Lung (tissue), 13 donors: Measurements from ENCODE around the gene MPZL2. TPM values are rescaled to one million over a fixed set of nuclear protein-coding genes. Genes with fewer than 3 reads are reported as not detected.

Experiments
- ATAC-seq: fragments of 200-7000 bp; cut with Tn5 transposase; one replicate; pipeline ENCODE4 v1.9.1; 2020; ENCODE audit warnings: moderate number of reproducible peaks; ENCODE audit not compliant: insufficient read depth, low FRiP score
- DNase-seq, 3 donors: peaks; one replicate each; pipeline ENCODE4 v3.0.0-alpha.2; 2013 to 2017
- H3K27ac ChIP-seq, 2 donors: one replicate each; pipeline ENCODE4 v1.5.1; 2013; ENCODE audit warnings: mild to moderate bottlenecking in 2 of 2, moderate library complexity in 2 of 2, control low read depth in 1 of 2, inconsistent platforms in 1 of 2, low read depth in 1 of 2, low read length in 1 of 2
- H3K27me3 ChIP-seq, 3 donors: one replicate each; pipeline ENCODE4 v1.5.1; 2013; ENCODE audit warnings: low read length in 2 of 3; ENCODE audit not compliant: control insufficient read depth in 3 of 3, insufficient read depth in 3 of 3
- H3K36me3 ChIP-seq, 4 donors: one replicate each; pipeline ENCODE4 v1.5.1; 2013; ENCODE audit warnings: low read length in 4 of 4, mild to moderate bottlenecking in 1 of 4, moderate library complexity in 1 of 4; ENCODE audit not compliant: control insufficient read depth in 4 of 4, insufficient read depth in 4 of 4
- H3K4me1 ChIP-seq, 5 donors: one replicate each; pipeline ENCODE4 v1.5.1; 2013; ENCODE audit warnings: low read length in 5 of 5, mild to moderate bottlenecking in 2 of 5, moderate library complexity in 1 of 5; ENCODE audit not compliant: control insufficient read depth in 5 of 5, insufficient read depth in 5 of 5
- H3K4me3 ChIP-seq: one replicate; pipeline ENCODE4 v1.5.1; 2013; ENCODE audit warnings: mild to moderate bottlenecking, control low read depth, moderate library complexity
- H3K9ac ChIP-seq, 2 donors: one replicate each; pipeline ENCODE4 v1.5.1; 2013; ENCODE audit warnings: low read length in 2 of 2, control low read depth in 1 of 2; ENCODE audit not compliant: insufficient read depth in 1 of 2
- H3K9me3 ChIP-seq, 4 donors: one replicate each; pipeline ENCODE4 v1.5.1; 2013; ENCODE audit warnings: low read length in 3 of 4, mild to moderate bottlenecking in 1 of 4, moderate library complexity in 1 of 4; ENCODE audit not compliant: control insufficient read depth in 4 of 4, insufficient read depth in 3 of 4
- CTCF ChIP-seq: IDR thresholded peaks from 2 replicates; pipeline ENCODE4 v1.5.1; 2012; ENCODE audit warnings: mild to moderate bottlenecking; ENCODE audit errors: control extremely low read depth, extremely low read depth
- WGBS, 2 donors: extraction: QIAGEN DNeasy Blood & Tissue Kit; methylation state at CpG; one replicate each; pipeline ENCODE4 v1.1.7; 2013; 5-methylcytosine and 5-hydroxymethylcytosine counted together
- polyA plus RNA-seq, 2 donors: library from polyadenylated mRNA; stranded (reverse); fragments of 200-250 nt; gene quantifications; one replicate each; pipeline ENCODE4 v1.2.1, GENCODE V29; 2013
- small RNA-seq: library from RNA; depleted of rRNA; stranded (forward); fragments of <200 nt; gene quantifications from one replicate; pipeline ENCODE3, GENCODE V24; 2014; ENCODE audit warnings: low replicate concordance
- total RNA-seq, 2 donors: library from RNA; depleted of rRNA in 1 of 2; stranded (reverse); fragments of >200 nt in 1 of 2; gene quantifications; one replicate each; pipeline ENCODE4 v1.2.1, GENCODE V29; 2014 to 2021
- donor health status: control.
- donor health status: control.
- donor health status: Bipolar disorder and iron deficiency.
- donor health status: healthy.
- donor health status: DM: yes; HTN: yes; CAD: no.

Gene MPZL2
- total and polyA plus RNA-seq, 4 donors, result 87.2 to 143 (median 118) TPM

- H3K27me3 ChIP-seq, result peaks cover 0 to 2% (median 0%) of the 10 kb centered on the region in 3 donors
- H3K4me1 ChIP-seq, result peaks cover 0 to 2% (median 0%) of the 10 kb centered on the region in 5 donors
- H3K27ac ChIP-seq, result peak overlapping the region in 1 of 2 donors; percentile 54
- ATAC-seq (no peak), DNase-seq (no peak)
- H3K9me3 ChIP-seq, result no peaks in the 10 kb centered on the region
- H3K9ac ChIP-seq, result no peak overlapping the region
- no peak for TF ChIP-seq CTCF
- no peaks in the 10 kb centered on the region for H3K36me3 ChIP-seq
- no peak overlapping the region for H3K4me3 ChIP-seq
- WGBS, 2 donors, result 95% methylated on average over 9 of the region's 9 CpGs
Observed at GRCh38 chr11:118205606-118206378, 58.3 kb downstream of the MPZL2 start.

Small RNAs within 50 kb of the gene (small RNA-seq; reads per million reads assigned to genes)
- not detected for gene HSPE1P18

Other genes starting within 250 kb of the MPZL2 start
- 10 to 100 TPM in 1 of 2 donors, 1 to 10 TPM in 1; 4.8 to 10.1 TPM for gene TMPRSS4, start 187.2 kb downstream of the MPZL2 start, total RNA-seq
- gene TMPRSS4, start 187.2 kb downstream of the MPZL2 start, polyA plus RNA-seq, result 1 to 10 TPM; 8.7 to 8.8 TPM
- gene SMIM35, start 177.3 kb downstream of the MPZL2 start, total RNA-seq, result under 1 TPM; 0.06 to 0.17 TPM
- under 1 TPM; 0.06 to 0.15 TPM for gene SMIM35, start 177.3 kb downstream of the MPZL2 start, polyA plus RNA-seq
- gene SCN4B, start 111.5 kb downstream of the MPZL2 start, total RNA-seq, result 1 to 10 TPM; 3.1 to 5.2 TPM
- gene SCN4B, start 111.5 kb downstream of the MPZL2 start, polyA plus RNA-seq, result 1 to 10 TPM in 1 of 2 donors, under 1 TPM in 1; 0.95 to 1.5 TPM
- gene SCN2B, start 87.7 kb downstream of the MPZL2 start, total RNA-seq, result 1 to 10 TPM; 1.0 to 1.6 TPM
- under 1 TPM; 0.03 to 0.20 TPM for gene SCN2B, start 87.7 kb downstream of the MPZL2 start, polyA plus RNA-seq
- 10 to 100 TPM; 29.3 to 49.1 TPM for gene JAML, start 39.3 kb downstream of the MPZL2 start, total RNA-seq
- gene JAML, start 39.3 kb downstream of the MPZL2 start, polyA plus RNA-seq, result 10 to 100 TPM; 34.4 to 36.5 TPM
- 10 to 100 TPM; 12.4 to 22.6 TPM for gene MPZL3, start 11.9 kb downstream of the MPZL2 start, total RNA-seq
- gene MPZL3, start 11.9 kb downstream of the MPZL2 start, polyA plus RNA-seq, result 1 to 10 TPM; 7.7 to 9.9 TPM
- 1 to 10 TPM; 4.4 to 5.3 TPM for gene CD3E, start 40.4 kb upstream of the MPZL2 start, total RNA-seq
- 1 to 10 TPM; 5.1 to 5.7 TPM for gene CD3E, start 40.4 kb upstream of the MPZL2 start, polyA plus RNA-seq
- gene CD3D, start 78.4 kb upstream of the MPZL2 start, total RNA-seq, result 1 to 10 TPM; 3.8 to 9.3 TPM
- gene CD3D, start 78.4 kb upstream of the MPZL2 start, polyA plus RNA-seq, result 1 to 10 TPM; 8.0 to 9.9 TPM
- gene CD3G, start 80.0 kb upstream of the MPZL2 start, total RNA-seq, result 1 to 10 TPM; 1.5 to 2.7 TPM
- gene CD3G, start 80.0 kb upstream of the MPZL2 start, polyA plus RNA-seq, result under 1 TPM; 0.55 to 0.73 TPM
- 10 to 100 TPM; 37.5 to 53.2 TPM for gene UBE4A, start 95.3 kb upstream of the MPZL2 start, total RNA-seq
- 10 to 100 TPM; 14.9 to 18.2 TPM for gene UBE4A, start 95.3 kb upstream of the MPZL2 start, polyA plus RNA-seq
- gene ATP5MG, start 137.3 kb upstream of the MPZL2 start, total RNA-seq, result 100 to 1,000 TPM in 1 of 2 donors, 10 to 100 TPM in 1; 50.4 to 143 TPM
- gene ATP5MG, start 137.3 kb upstream of the MPZL2 start, polyA plus RNA-seq, result 100 to 1,000 TPM in 1 of 2 donors, 10 to 100 TPM in 1; 96.7 to 367 TPM
- gene KMT2A, start 172.2 kb upstream of the MPZL2 start, total RNA-seq, result 100 to 1,000 TPM in 1 of 2 donors, 10 to 100 TPM in 1; 44.5 to 127 TPM
- 1 to 10 TPM; 7.7 to 9.5 TPM for gene KMT2A, start 172.2 kb upstream of the MPZL2 start, polyA plus RNA-seq